Erythroblast (primary cell): ENCODE measurements around the gene GSDME.

Source experiments
- DNase-seq, 2 experiments: peaks; one replicate each; lab custom pipeline; 2025; lab: John Stamatoyannopoulos, UW
- GATA1 ChIP-seq: IDR thresholded peaks from 2 replicates; pipeline ENCODE4 v1.6.1; 2011; ENCODE audit warnings: low read depth, mild to moderate bottlenecking, control low read depth, low read length, moderate library complexity
- POLR2A ChIP-seq: IDR thresholded peaks from 2 replicates; pipeline ENCODE4 v1.6.1; 2011; ENCODE audit warnings: mild to moderate bottlenecking, low read length

Gene GSDME

DNA sequence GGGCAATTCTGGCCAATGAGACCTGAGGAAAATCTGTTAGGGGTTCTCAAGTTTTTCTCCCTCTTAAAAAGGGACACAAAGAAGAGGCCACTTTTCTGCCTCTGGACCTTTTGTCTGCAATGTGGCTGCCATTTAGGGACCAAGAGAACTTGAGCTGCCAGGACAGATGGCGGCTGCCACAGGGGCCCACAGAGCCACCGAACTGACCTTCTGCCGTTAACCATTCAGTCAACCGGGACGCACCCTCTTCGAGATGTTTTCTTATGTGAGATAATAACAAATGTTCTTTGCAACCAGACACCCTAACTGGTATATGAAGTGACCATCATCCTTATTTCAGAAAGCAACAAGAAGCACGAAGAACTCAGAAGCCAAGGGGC, 29.2 kb downstream of the GSDME start:
- TF ChIP-seq POLR2A (no peak), GATA1 (no peak)
- no peak for DNase-seq

DNA sequence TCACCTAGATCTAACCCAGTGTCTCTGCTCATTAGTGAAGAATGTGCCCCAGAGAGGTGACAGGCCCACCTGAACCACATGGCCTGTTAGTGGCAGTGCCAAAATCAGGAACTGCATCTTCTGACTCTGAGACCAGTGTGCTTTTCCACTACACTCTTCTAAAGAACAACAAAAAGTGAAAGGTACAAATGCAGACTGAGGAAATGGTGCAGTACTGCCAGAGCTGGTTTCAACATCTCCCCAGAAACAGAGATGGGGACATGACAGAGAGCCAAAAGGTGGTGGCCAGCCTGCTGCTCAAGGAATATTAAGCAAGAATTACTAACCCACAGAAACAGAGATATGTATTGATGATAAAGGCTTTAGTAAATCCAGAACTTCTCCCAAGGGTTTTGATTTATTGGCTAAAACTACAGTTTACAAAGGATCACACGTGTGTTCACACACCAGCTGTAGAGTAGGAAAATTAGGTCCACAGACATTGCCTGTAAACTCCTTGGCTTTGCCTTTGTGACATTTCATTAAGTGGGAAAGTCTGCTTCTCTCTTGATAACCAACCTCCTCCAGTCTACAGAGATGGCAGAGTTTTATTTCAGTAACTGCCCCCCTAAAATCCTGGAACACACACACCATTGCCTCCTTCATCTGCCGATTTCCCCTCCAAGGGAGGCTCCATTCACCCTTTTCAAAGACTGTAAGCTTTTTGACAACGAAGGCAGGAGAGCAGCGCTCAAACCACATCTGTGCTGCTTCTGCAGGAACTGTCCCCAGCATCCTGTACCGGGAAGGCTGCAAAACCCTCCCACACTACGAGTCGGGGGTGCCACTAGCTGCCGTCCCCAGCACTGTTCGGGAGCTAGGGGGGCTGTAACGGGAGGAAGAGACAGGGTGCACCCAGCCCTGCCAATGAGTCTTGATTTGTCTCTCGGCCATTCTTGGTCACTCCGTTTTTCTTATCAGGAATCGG, 29.8 kb downstream of the GSDME start:
- no peak for DNase-seq
- no peak for TF ChIP-seq GATA1
- TF ChIP-seq POLR2A = no peak

DNA sequence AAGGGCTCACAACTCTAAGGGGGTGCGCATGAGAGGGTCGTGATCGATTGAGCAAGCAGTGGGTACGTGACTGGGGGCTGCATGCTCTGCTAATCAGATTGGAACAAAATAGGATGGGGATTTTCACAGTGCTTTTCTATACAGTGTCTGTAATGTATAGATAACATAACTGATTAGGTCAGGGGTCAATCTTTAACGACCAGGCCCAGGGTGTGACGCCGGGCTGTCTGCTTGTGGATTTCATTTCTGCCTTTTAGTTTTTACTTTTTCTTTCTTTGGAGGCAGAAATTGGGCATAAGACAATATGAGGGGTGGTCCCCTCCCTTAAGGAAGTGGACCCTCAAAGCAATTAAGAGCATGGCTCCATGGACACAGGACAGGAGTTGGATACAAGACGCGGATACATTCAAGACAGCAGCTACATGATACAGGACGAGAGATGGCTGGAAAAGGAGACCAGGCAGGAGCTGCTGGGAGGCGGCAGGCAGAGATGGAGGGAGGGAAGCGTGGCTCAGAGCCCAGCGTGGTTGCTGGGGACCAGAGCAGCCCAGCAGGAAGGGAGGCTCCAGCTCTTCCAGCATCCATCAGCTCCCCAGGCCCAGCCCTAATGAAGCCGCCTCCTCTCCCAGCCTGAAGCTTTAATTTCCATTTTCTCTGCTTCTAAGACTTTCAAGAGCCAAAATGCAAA, 31.6 kb downstream of the GSDME start:
- TF ChIP-seq GATA1 (no peak), POLR2A (no peak)
- peak; percentile 37 to 61 for DNase-seq

- DNase-seq = no peak
These were observed 32.6 kb downstream of the GSDME start for GRCh38 chr7:24724451-24725190.

GRCh38 chr7:24723178-24723530, 34.1 kb downstream of the GSDME start:
- no peak for TF ChIP-seq POLR2A
- no peak for TF ChIP-seq GATA1
- no peak for DNase-seq

More at GRCh38 chr7:24724451-24725190, 32.6 kb downstream of the GSDME start:
- TF ChIP-seq GATA1 (no peak), POLR2A (no peak)

DNA sequence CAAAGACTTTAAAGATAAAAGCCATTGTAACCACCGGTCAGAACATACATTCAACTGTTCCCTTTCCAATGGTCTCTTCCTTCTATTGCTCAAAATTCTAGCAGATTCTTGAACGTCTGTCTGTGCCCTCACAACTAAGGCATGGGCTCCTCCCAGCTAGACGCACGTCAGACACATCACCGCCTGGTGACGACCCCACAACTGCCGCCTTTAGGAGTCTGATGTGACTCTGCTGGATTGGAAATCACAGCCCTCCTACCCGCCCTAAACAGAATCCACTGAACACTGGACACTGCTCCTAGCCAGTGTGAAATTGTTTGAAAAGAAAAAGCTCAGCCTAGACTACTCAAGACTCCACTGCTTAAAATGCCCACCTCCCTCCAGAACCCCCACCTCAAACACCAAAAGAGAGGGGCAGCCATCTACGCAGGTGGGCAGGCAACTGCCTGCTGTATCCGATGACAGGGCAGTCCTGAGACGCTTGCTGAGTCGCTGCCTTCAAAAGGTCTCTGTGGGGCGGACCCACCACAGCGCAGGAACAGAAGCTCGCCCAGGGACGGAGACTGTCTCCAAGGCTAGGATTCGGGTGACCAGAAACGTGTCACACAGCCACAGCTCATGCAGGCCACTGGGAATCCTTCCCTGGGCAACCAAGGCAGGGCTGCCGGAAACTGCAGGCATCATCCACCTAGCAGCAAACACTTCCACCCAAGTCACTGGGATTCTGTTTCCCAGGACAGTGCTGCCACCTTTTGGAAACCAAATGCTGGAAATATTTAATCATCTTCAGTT, 34.7 kb downstream of the GSDME start:
- DNase-seq = peak in 1 of 2 experiments; percentile 4
- TF ChIP-seq GATA1 (no peak), POLR2A (no peak)

- DNase-seq = no peak
- TF ChIP-seq POLR2A = no peak
- no peak for TF ChIP-seq GATA1
These were observed 35.7 kb downstream of the GSDME start for GRCh38 chr7:24721481-24722001.

DNA sequence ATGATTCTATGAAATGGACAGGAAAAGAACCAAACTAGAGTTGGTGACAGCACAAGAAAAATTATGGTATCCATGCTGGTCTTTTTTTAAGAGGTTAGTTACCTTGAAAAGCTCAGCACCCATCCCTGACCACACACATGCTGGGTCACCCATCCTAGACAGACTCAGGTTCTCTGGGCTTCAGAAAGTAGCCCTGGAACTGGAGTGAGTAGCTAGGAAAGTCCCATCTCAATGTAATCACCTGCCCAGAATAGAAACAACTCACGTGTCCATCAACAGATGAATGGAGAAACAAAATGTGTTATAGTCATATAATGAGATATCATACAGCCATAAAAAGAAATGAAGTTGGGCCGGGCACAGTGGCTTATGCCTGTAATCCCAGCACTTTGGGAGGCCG, 37.0 kb downstream of the GSDME start:
- no peak for TF ChIP-seq POLR2A
- TF ChIP-seq GATA1 = no peak
- DNase-seq = no peak

- no peak for DNase-seq
- TF ChIP-seq GATA1 (no peak), POLR2A (no peak)
These were observed 38.2 kb downstream of the GSDME start for GRCh38 chr7:24718977-24719491.

DNA sequence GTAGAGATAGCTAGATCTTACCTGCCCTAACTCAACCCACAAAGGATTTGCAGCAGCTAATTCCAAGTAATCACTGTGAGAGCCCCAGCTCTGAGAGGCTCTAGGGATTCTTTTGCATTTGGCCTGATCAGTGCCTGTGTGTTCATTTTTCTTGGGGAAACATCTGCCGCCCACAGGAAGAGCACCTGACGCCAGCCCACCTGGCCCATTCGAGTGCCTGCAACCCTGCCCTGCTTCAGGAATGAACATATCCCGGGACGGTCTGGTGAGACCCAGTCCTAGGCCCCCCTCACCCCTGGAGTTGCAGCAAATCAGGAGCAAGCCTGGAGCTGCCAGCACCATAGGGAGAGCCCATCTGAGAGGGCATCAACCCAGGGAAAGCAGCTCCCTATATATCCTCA, 38.8 kb downstream of the GSDME start:
- no peak for DNase-seq
- TF ChIP-seq POLR2A (no peak), GATA1 (no peak)

DNA sequence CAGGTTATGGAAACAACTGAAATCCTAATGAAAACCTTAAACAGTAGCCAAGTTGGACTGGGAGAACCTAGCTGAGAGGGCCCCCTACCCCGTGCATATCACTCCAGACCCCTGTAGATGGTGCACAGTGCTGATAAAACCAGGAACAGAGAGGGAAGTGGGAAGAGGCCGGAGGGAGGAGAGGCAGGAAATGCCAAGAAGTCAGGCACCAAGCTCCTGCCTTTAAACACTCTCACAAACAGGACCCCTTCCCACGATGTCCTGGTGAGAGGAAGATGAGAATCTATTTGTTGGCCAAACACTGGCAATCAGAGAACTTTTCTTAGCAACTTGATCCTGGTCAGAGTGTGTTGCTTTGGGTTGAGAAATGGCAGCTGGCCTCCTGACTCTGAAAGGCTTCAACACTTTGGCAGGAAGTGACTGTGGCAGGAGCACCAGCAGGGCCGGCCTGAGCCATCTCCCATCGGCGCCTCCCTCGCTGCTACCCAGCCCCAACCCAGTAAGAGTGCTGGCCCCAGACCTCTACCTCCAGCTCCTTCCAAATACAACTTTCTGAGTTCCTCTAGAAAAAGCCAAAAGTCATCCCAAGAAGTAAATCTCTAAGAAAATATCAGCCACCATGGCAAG, 39.5 kb downstream of the GSDME start:
- no peak for DNase-seq
- TF ChIP-seq GATA1 = no peak
- no peak for TF ChIP-seq POLR2A

GRCh38 chr7:24717247-24717622, 40.0 kb downstream of the GSDME start:
- DNase-seq = no peak
- TF ChIP-seq GATA1 (no peak), POLR2A (no peak)
